Stimulated activated naive B cell treated with anti-CD40 and anti-IgM and Interleukin-4, amounts not matched to agents 10 μg/mL and 1 μg/mL and 100 μg/mL, for 72 hours (primary cell): ENCODE results near the gene GRIP2.

Experiments used
- ATAC-seq, 2 donors: fragments of 150-1000 bp; cut with Tn5 transposase; replicated peaks; 2 replicates each; pipeline ENCODE4 v1.10.0; 2021; ENCODE audit warnings: moderate library complexity in 1 of 2
- DNase-seq: peaks from one replicate; pipeline ENCODE4 v3.0.0; 2021
- H3K27ac Mint-ChIP-seq: one replicate; pipeline ENCODE4 v1.8.0; 2022; ENCODE audit warnings: mild to moderate bottlenecking, mixed read lengths
- H3K27me3 Mint-ChIP-seq, 2 donors: one replicate each; pipeline ENCODE4 v1.8.0; 2022; ENCODE audit warnings: mixed read lengths in 2 of 2
- H3K36me3 Mint-ChIP-seq, 2 donors: one replicate each; pipeline ENCODE4 v1.8.0; 2022; ENCODE audit warnings: mixed read lengths in 2 of 2, mild to moderate bottlenecking in 1 of 2
- H3K4me1 Mint-ChIP-seq, 2 donors: one replicate each; pipeline ENCODE4 v1.8.0; 2022; ENCODE audit warnings: mixed read lengths in 2 of 2, mild to moderate bottlenecking in 1 of 2
- H3K4me3 Mint-ChIP-seq, 2 donors: one replicate each; pipeline ENCODE4 v1.8.0; 2022; ENCODE audit warnings: mild to moderate bottlenecking in 2 of 2, mixed read lengths in 2 of 2, moderate library complexity in 1 of 2
- H3K9me3 Mint-ChIP-seq, 2 donors: one replicate each; pipeline ENCODE4 v1.8.0; 2022; ENCODE audit warnings: mixed read lengths in 2 of 2, mild to moderate bottlenecking in 1 of 2

Gene GRIP2

DNA sequence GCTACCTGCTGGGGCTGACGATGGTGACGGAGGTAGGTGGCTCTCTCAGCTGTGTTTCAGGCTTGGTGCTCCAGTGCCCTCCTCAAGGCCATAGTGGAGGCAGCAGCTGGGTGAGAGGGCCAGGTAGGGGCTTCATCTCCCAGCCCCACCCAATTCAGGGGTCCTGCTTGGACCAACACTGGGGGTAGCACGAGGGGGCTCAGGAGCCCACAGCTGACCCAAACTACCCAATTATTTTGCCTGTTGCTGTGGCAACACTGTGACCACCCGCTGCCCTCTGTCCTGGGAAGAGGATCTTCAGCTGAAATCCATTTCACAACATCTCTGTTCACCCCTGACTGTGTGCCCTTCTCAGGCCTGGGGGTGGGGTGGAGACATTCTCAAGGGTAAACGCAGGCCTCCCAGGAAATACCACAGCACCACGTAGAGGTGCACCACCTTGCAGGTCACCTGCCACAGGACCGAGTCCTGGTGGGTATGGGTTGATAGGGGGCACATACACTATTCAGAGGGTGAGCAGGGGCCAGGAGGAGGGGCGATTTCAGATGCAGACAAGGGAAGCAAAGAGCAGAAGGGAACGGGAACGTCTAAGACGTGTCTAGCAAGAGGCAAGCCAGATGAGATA, 62.7 kb downstream of the GRIP2 start:
- no peak overlapping the region for H3K27ac Mint-ChIP-seq

DNA sequence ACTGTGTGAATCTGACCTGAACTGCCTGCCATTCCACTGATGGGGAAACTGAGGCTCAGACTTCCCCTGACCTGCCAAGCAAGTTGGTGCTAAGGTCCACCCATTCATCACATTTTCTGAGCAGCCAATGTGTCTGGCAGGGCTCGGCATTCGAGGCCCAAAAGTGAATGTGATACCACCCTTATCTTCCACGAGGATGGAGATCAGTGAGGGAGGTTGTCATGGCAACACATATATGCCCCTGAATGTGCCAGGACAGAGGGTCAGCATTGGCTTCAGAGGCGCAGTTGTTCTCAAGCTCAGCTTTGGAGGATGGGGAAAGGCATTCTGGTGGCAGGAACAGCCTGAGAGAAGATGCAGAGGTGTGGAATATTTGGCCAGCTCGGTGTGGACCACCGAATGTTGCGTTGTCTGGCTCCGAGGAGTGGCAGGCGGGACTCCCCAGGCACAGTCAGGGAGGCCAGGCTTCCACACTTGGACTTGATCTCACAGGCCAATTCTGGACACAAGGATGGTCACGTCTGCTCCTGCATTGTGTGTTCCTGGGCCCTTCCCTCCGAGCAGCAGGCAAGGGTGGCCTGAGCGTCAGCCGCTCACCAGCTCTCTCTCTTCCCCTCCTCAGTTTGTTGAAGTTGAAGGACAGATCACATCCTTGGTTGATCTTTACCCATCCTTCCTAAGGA, 63.4 kb downstream of the GRIP2 start:
- Mint-ChIP-seq H3K4me3 (no peak overlapping the region), H3K27me3 (no peaks in the 10 kb centered on the region), H3K36me3 (peaks cover 59 to 86% of the 10 kb centered on the region in 2 donors), H3K4me1 (peaks cover 6 to 9% of the 10 kb centered on the region in 2 donors), H3K9me3 (no peaks in the 10 kb centered on the region), H3K27ac (no peak overlapping the region)
- DNase-seq: no peak
- ATAC-seq: no peak

More for the DNA sequence above, 62.7 kb downstream of the GRIP2 start:
- H3K4me3 Mint-ChIP-seq: no peak overlapping the region
- H3K27me3 Mint-ChIP-seq: no peaks in the 10 kb centered on the region
- H3K9me3 Mint-ChIP-seq: no peaks in the 10 kb centered on the region
- H3K4me1 Mint-ChIP-seq: peaks cover 1 to 2% of the 10 kb centered on the region in 2 donors
- H3K36me3 Mint-ChIP-seq: peaks cover 55 to 83% of the 10 kb centered on the region in 2 donors
- no peak for ATAC-seq
- DNase-seq: no peak

DNA sequence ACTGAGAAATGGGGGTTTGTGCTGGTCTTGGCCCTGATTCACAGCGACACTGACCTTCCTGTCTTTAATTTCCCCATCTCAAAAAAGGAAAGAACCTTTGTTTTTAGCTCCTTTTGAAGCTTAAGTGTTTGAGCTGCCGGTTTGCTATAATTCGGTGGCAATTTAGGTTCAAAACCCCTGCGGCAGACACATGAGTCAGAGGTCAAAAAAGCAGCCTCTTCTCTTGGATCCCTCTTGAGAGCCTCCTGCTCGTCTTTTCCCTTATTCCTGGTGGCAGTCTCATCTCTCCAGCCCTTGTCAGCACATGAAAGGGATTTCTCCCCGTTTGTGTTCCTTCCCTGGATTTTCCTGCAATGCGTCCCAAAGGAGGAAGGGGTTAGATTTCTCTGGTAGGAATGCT, 64.5 kb downstream of the GRIP2 start:
- H3K27me3 Mint-ChIP-seq: no peaks in the 10 kb centered on the region
- H3K4me3 Mint-ChIP-seq: no peak overlapping the region
- DNase-seq (no peak), ATAC-seq (no peak)
- peaks cover 57 to 86% of the 10 kb centered on the region in 2 donors for H3K36me3 Mint-ChIP-seq
- no peaks in the 10 kb centered on the region for H3K9me3 Mint-ChIP-seq
- H3K27ac Mint-ChIP-seq: no peak overlapping the region
- peaks cover 6 to 9% of the 10 kb centered on the region in 2 donors for H3K4me1 Mint-ChIP-seq

GRCh38 chr3:14474363-14475081, 65.6 kb downstream of the GRIP2 start:
- no peak for DNase-seq
- H3K4me1 Mint-ChIP-seq: peaks cover 6 to 9% of the 10 kb centered on the region in 2 donors
- ATAC-seq: no peak
- peak overlapping the region in 1 of 2 donors; percentile 17 for H3K4me3 Mint-ChIP-seq
- H3K36me3 Mint-ChIP-seq: peaks cover 64 to 85% of the 10 kb centered on the region in 2 donors
- H3K9me3 Mint-ChIP-seq: no peaks in the 10 kb centered on the region
- H3K27ac Mint-ChIP-seq: no peak overlapping the region
- no peaks in the 10 kb centered on the region for H3K27me3 Mint-ChIP-seq

GRCh38 chr3:14473411-14473891, 66.7 kb downstream of the GRIP2 start:
- no peak overlapping the region for H3K4me3 Mint-ChIP-seq
- H3K27ac Mint-ChIP-seq: no peak overlapping the region
- ATAC-seq (no peak), DNase-seq (no peak)
- H3K9me3 Mint-ChIP-seq: no peaks in the 10 kb centered on the region
- peaks cover 58 to 76% of the 10 kb centered on the region in 2 donors for H3K36me3 Mint-ChIP-seq
- no peaks in the 10 kb centered on the region for H3K27me3 Mint-ChIP-seq
- peaks cover 6 to 9% of the 10 kb centered on the region in 2 donors for H3K4me1 Mint-ChIP-seq

DNA sequence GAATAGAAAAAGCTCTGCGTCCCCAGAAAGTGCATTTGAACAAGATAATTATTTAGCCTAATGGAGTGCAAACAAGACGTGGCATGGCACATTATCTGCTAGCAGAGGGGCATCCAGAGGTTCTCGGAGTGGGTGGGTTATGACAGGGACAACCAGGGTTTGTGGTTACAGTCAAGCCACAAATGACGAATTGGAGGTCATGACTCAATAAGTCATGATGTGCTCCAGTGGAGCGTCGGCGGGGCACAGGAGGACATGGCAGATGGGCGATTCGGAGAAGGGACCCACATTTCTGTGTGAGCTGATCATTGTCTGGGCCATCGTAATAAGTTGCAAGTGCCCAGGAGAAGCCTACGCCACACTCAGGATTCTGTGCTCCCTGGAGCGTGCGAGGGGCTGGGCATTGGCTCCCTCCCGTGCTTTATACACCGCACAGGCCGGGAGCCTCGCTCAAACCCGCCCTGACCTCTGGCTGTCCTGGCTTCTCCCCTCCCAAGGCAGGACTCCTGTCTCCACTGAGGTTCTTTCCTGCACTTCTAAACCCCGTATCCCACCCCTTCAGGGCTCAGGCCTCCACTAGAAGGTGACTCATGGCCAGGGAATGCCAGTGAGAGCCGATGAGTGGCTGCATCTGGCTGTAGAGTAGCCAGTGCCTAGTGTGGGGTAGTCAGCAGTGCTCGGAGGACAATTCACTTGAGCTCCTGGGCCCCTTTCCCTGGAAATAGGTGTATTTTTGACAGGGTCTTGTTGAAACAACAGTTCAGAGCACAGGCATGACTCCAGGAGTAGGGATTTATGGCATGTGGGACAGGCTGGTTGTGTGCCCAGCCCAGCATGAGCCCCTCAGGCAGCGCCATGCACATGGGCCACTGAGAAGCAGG, 67.4 kb downstream of the GRIP2 start:
- Mint-ChIP-seq H3K4me1 (peaks cover 9 to 14% of the 10 kb centered on the region in 2 donors), H3K4me3 (peak overlapping the region in 1 of 2 donors; percentile 25), H3K27me3 (no peaks in the 10 kb centered on the region), H3K27ac (peak overlapping the region; percentile 42), H3K36me3 (peaks cover 57 to 76% of the 10 kb centered on the region in 2 donors), H3K9me3 (no peaks in the 10 kb centered on the region)
- DNase-seq: peak; percentile 10
- ATAC-seq: peak; percentile 77 to 82

DNA sequence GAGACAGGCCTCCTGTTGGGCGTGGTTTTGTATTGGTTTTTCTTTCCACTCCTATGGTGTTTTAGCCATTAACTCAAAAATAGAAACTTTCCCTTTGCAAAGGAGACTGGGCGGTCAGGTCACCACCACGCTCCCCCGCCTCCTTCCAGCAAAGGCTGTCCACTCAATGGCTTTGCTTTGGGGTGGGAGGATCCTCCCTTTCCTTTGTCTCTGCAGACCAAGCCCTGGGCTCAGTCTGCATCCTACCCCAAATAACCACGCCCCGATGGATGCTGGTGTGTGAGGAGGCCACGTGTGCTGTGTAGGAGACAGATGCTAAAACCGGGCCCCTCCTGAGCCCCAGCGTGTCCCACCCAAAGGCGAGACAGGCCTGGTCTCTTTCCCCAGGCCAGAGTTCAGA, 68.5 kb downstream of the GRIP2 start:
- Mint-ChIP-seq H3K27ac (no peak overlapping the region), H3K27me3 (no peaks in the 10 kb centered on the region), H3K4me1 (peaks cover 10 to 16% of the 10 kb centered on the region in 2 donors), H3K4me3 (no peak overlapping the region), H3K9me3 (no peaks in the 10 kb centered on the region), H3K36me3 (peaks cover 48 to 68% of the 10 kb centered on the region in 2 donors)
- no peak for DNase-seq
- no peak for ATAC-seq

DNA sequence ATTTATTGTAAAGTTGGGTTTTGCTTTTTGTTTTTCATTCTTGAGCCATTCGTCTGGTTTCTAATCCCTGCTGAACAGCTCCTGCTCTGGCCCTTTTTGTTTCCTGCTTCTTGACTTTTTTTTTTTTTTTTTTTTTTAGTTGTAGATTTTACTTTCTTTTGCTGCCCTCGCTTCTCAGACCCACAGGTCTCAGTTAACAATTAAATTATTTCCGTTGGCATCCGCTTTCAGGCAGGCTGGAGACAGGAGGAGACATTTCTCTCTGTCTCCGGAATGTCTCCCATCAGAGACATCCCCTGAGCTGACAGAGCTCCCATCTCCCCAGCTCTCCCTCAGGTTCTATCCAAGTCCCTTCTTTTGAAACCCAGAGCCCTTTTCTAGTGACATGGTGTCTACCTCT, 69.1 kb downstream of the GRIP2 start:
- ATAC-seq (no peak), DNase-seq (no peak)
- Mint-ChIP-seq H3K4me1 (peaks cover 10 to 16% of the 10 kb centered on the region in 2 donors), H3K36me3 (peaks cover 47 to 63% of the 10 kb centered on the region in 2 donors), H3K9me3 (no peaks in the 10 kb centered on the region), H3K4me3 (no peak overlapping the region), H3K27ac (no peak overlapping the region), H3K27me3 (no peaks in the 10 kb centered on the region)

DNA sequence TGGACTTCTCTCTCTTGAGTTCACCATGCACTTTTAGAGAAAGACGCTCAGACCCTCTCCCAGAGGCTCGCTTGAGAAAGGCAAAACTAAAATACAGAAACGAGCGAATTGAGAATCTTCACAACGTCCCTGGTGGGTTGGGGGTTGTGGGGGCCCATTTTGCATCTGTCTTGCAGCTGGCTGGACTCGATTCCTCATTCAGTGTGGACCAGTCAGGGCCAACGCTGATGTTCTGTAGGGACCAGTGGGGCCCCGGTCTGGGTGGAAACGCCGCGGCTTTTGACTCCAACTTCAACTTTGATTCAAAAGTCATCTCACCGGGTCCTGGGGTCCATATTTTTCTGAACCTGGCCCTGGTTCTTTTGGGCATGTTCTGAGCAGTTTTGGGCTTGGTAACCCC, 69.7 kb downstream of the GRIP2 start:
- Mint-ChIP-seq H3K27ac (no peak overlapping the region), H3K9me3 (no peaks in the 10 kb centered on the region), H3K4me1 (peaks cover 10 to 16% of the 10 kb centered on the region in 2 donors), H3K27me3 (no peaks in the 10 kb centered on the region), H3K4me3 (no peak overlapping the region), H3K36me3 (peaks cover 45 to 59% of the 10 kb centered on the region in 2 donors)
- DNase-seq: no peak
- no peak for ATAC-seq

DNA sequence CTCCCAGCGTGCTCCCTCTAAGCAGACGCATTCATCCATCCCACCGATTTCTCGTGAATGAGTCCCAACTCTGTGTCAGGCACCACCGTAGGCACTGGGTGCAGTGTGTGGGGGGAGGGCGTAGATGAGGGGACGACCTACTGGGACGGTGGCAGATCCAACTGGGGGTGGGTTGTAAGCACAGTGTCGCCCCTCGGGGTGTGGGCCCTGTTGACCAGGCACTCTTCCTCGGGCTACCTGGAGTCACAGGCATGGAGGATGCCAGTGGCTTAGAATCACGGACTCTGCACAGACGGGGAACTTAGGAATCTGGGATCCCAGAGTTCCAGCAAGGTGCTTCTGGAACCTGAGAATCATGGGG, 71.5 kb downstream of the GRIP2 start:
- H3K36me3 Mint-ChIP-seq: peaks cover 41 to 56% of the 10 kb centered on the region in 2 donors
- H3K4me3 Mint-ChIP-seq: no peak overlapping the region
- no peak overlapping the region for H3K27ac Mint-ChIP-seq
- ATAC-seq: no peak
- no peak for DNase-seq
- no peaks in the 10 kb centered on the region for H3K27me3 Mint-ChIP-seq
- no peaks in the 10 kb centered on the region for H3K9me3 Mint-ChIP-seq
- peaks cover 10 to 16% of the 10 kb centered on the region in 2 donors for H3K4me1 Mint-ChIP-seq

DNA sequence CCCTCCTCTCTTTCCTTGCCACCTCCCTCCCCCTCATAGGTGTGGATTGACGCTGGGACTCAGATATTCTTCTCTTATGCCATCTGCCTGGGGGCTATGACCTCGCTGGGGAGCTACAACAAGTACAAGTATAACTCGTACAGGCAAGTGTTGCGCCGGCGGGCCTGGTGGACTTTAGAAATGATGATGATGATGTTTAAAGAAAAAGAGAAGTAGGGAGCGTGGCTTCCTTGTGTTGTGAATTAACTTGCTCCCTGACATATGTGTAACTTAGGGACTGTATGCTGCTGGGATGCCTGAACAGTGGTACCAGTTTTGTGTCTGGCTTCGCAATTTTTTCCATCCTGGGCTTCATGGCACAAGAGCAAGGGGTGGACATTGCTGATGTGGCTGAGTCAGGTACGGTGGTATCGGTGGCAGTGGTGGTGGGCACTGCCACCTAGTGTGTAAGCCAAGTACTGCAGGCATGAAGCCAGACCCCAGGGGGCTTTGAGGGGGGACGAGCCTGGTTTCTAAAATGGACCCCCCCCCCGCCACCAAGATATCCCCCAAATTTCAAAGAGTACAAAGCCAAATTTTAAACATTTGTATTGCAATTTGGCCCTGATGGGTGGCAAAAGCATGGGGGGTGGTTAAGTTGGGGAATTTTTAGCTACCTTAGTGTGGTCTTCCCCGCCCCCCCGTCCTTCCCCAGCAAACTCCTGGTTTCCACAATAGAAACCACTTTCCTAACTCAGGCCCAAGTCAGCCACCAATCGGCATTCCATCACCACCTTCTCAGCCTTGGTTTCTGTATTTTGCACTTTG, 72.1 kb downstream of the GRIP2 start:
- Mint-ChIP-seq H3K27me3 (no peaks in the 10 kb centered on the region), H3K4me3 (no peak overlapping the region), H3K9me3 (no peaks in the 10 kb centered on the region), H3K36me3 (peaks cover 39 to 54% of the 10 kb centered on the region in 2 donors), H3K4me1 (peaks cover 10 to 16% of the 10 kb centered on the region in 2 donors), H3K27ac (no peak overlapping the region)
- ATAC-seq (peak; percentile 58 to 68), DNase-seq (peak; percentile 5)

GRCh38 chr3:14466179-14466903, 73.8 kb downstream of the GRIP2 start:
- Mint-ChIP-seq H3K27ac (no peak overlapping the region), H3K9me3 (no peaks in the 10 kb centered on the region), H3K4me1 (peaks cover 13 to 23% of the 10 kb centered on the region in 2 donors), H3K36me3 (peaks cover 41 to 53% of the 10 kb centered on the region in 2 donors), H3K4me3 (no peak overlapping the region), H3K27me3 (no peaks in the 10 kb centered on the region)
- no peak for ATAC-seq
- DNase-seq: no peak

DNA sequence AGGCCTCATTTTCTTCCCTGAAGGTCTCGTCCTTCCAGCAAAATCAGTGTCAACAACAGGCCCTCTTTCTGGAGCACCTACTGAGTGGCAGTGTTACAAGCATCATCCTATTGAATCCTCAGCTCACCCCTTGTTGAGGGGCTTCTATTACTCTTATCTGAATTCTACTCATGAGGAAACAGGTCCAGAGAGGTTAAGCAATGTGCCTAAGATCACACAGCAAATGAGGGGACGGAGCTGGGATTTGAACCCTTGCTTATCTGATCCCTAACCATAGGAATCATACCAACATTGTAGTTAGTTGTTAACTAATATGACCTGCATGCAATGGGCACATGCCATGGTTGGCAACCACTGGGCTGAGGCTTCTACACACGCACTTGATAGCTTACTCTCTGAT, 74.7 kb downstream of the GRIP2 start:
- Mint-ChIP-seq H3K9me3 (no peaks in the 10 kb centered on the region), H3K4me3 (no peak overlapping the region), H3K4me1 (peaks cover 16 to 25% of the 10 kb centered on the region in 2 donors), H3K27ac (no peak overlapping the region), H3K27me3 (no peaks in the 10 kb centered on the region), H3K36me3 (peaks cover 43 to 53% of the 10 kb centered on the region in 2 donors)
- ATAC-seq (no peak), DNase-seq (no peak)
